K562 (cell line): ENCODE results near the gene KIF23. TPM values are rescaled to one million over a fixed set of nuclear protein-coding genes. Genes with fewer than 3 reads are reported as not detected.
A peak's percentile ranks its signal among the peaks of the same experiment; 100 is the strongest.

Source experiments
- CEBPB ChIP-seq: fragments of 450-650 bp; IDR thresholded peaks from 2 replicates; pipeline ENCODE4 v1.6.1; 2016; ENCODE audit warnings: missing genetic modification characterization, missing compliant biosample characterization
- E2F4 ChIP-seq: sonication (generic); formaldehyde crosslinking; IDR thresholded peaks from 2 replicates; pipeline ENCODE4 v1.8.0; 2022; ENCODE audit warnings: mild to moderate bottlenecking, low read depth, missing genetic modification reagents
- HNRNPUL1 ChIP-seq: fragments of 200-400 bp; formaldehyde crosslinking; IDR thresholded peaks from 2 replicates; pipeline ENCODE4 v1.6.1; 2017; ENCODE audit warnings: low read length
- MLLT1 ChIP-seq, 2 experiments: fragments of 450-650 bp; IDR thresholded peaks; 2 replicates each; pipeline ENCODE4 v1.6.1; 2016
- MTA3 ChIP-seq: fragments of 450-650 bp; formaldehyde crosslinking; IDR thresholded peaks from 2 replicates; pipeline ENCODE4 v1.6.1; 2017; ENCODE audit warnings: mild to moderate bottlenecking, borderline replicate concordance
- MXI1 ChIP-seq: IDR thresholded peaks from 2 replicates; pipeline ENCODE4 v1.6.1; 2011; ENCODE audit warnings: low read depth, mild to moderate bottlenecking, improper control_type of control experiment, low read length
- PTTG1 ChIP-seq: fragments of 450-650 bp; IDR thresholded peaks from 2 replicates; pipeline ENCODE4 v1.6.1; 2016; ENCODE audit warnings: low read depth, mild to moderate bottlenecking, missing genetic modification characterization, missing compliant biosample characterization
- SIRT6 ChIP-seq: IDR thresholded peaks from one replicate; pipeline ENCODE4 v1.6.1; 2012; ENCODE audit warnings: low read depth, mild to moderate bottlenecking, control low read depth, inconsistent platforms, low read length, moderate library complexity
- XRCC3 ChIP-seq: fragments of 450-650 bp; IDR thresholded peaks from 2 replicates; pipeline ENCODE4 v1.6.1; 2017; ENCODE audit warnings: mild to moderate bottlenecking, moderate library complexity
- ZBTB34 ChIP-seq: fragments of 250-450 bp; sonication (Bioruptor Pico); IDR thresholded peaks from 2 replicates; pipeline ENCODE4 v1.8.0; 2021; ENCODE audit warnings: mild to moderate bottlenecking, moderate library complexity
- ZFP1 ChIP-seq: fragments of 450-650 bp; formaldehyde crosslinking; IDR thresholded peaks from 2 replicates; pipeline ENCODE4 v1.4.0; 2020; ENCODE audit warnings: mild to moderate bottlenecking, mixed read lengths
- ZFP30 ChIP-seq: fragments of 250-450 bp; sonication (Bioruptor Pico); IDR thresholded peaks from 2 replicates; pipeline ENCODE4 v1.8.0; 2022; ENCODE audit warnings: moderate library complexity, mild to moderate bottlenecking, inconsistent platforms, borderline replicate concordance
- ZKSCAN1 ChIP-seq: fragments of 150-350 bp; IDR thresholded peaks from 2 replicates; pipeline ENCODE4 v1.6.1; 2016; ENCODE audit warnings: low read depth, low read length
- ZNF121 ChIP-seq: sonication (generic); formaldehyde crosslinking; conservative IDR thresholded peaks from 2 replicates; pipeline ENCODE4 v1.8.0; 2022; ENCODE audit warnings: missing genetic modification reagents
- ZNF134 ChIP-seq: fragments of 250-450 bp; sonication (Bioruptor Pico); conservative IDR thresholded peaks from 2 replicates; pipeline ENCODE4 v1.4.0; 2020
- ZNF140 ChIP-seq: fragments of 250-450 bp; sonication (Bioruptor Pico); IDR thresholded peaks from 2 replicates; pipeline ENCODE4 v1.8.0; 2021; ENCODE audit warnings: moderate library complexity, mild to moderate bottlenecking, inconsistent platforms
- polyA plus RNA-seq, 8 experiments: library from polyadenylated mRNA; depleted of rRNA in 4 of 8; stranded (reverse) in 5 of 8; unstranded in 3 of 8; fragments of >200 nt; fragmentation: Nextera tagmentation in 2 of 8; fragmentation: Illumina TruSeq in 1 of 8; extraction: Ambion mirVana in 2 of 8; extraction: Trizol in 1 of 8; gene quantifications; 2 replicates each; pipeline versions ENCODE4 v1.2.1 to v1.2.3, GENCODE V29; 2011 to 2014; ENCODE audit warnings: inconsistent platforms in 1 of 8, missing spikeins in 1 of 8
- total RNA-seq, 7 experiments: library from RNA; depleted of rRNA in 6 of 7; stranded (reverse); fragments of >200 nt in 6 of 7; fragmentation: Illumina TruSeq in 2 of 7; extraction: Trizol in 2 of 7; gene quantifications; 2 replicates each; pipeline versions ENCODE4 v1.2.1 to v1.2.3, GENCODE V29; 2011 to 2021; ENCODE audit warnings: low replicate concordance in 1 of 7
- TF ChIP-seq, protein P1 (sequence below): fragments of 450-650 bp; IDR thresholded peaks from 2 replicates; pipeline ENCODE4 v1.6.1; 2018; ENCODE audit warnings: mild to moderate bottlenecking, low read depth; ENCODE audit not compliant: partially characterized antibody
- TF ChIP-seq, protein P2 (sequence below), 3 experiments: fragments of 200-800 bp in 1 of 3; fragments of 250-450 bp in 1 of 3; fragments of 450-650 bp in 1 of 3; sonication (Bioruptor Pico) in 1 of 3; sonication (Bioruptor generic) in 1 of 3; formaldehyde crosslinking in 1 of 3; IDR thresholded peaks; 2 replicates each; pipeline versions ENCODE4 v1.6.1 to v1.8.0; 2016 to 2022; ENCODE audit warnings: mild to moderate bottlenecking in 2 of 3, missing genetic modification characterization in 2 of 3, missing compliant biosample characterization in 1 of 3, moderate library complexity in 1 of 3

The KIF23 gene
- total and polyA plus RNA-seq, 9 of the 15 experiments (the other 6 are each of a cell fraction or from before 2014, with no cell fraction given), result 29.4 to 58.2 (median 41.9) TPM

GRCh38 chr15:69413822-69414700 lies at the start of gene KIF23 (continued):
- TF ChIP-seq, protein P1, sequence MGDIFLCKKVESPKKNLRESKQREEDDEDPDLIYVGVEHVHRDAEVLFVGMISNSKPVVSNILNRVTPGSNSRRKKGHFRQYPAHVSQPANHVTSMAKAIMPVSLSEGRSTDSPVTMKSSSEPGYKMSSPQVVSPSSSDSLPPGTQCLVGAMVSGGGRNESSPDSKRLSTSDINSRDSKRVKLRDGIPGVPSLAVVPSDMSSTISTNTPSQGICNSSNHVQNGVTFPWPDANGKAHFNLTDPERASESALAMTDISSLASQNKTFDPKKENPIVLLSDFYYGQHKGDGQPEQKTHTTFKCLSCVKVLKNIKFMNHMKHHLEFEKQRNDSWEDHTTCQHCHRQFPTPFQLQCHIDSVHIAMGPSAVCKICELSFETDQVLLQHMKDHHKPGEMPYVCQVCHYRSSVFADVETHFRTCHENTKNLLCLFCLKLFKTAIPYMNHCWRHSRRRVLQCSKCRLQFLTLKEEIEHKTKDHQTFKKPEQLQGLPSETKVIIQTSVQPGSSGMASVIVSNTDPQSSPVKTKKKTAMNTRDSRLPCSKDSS, result no peak
- no peak for TF ChIP-seq HNRNPUL1
- TF ChIP-seq MTA3, result no peak
- TF ChIP-seq ZBTB34 (CRISPR knock-in tag), result no peak
- no peak for TF ChIP-seq MLLT1 (IDR thresholded peaks at IDR 0.05)
- TF ChIP-seq, protein P2, sequence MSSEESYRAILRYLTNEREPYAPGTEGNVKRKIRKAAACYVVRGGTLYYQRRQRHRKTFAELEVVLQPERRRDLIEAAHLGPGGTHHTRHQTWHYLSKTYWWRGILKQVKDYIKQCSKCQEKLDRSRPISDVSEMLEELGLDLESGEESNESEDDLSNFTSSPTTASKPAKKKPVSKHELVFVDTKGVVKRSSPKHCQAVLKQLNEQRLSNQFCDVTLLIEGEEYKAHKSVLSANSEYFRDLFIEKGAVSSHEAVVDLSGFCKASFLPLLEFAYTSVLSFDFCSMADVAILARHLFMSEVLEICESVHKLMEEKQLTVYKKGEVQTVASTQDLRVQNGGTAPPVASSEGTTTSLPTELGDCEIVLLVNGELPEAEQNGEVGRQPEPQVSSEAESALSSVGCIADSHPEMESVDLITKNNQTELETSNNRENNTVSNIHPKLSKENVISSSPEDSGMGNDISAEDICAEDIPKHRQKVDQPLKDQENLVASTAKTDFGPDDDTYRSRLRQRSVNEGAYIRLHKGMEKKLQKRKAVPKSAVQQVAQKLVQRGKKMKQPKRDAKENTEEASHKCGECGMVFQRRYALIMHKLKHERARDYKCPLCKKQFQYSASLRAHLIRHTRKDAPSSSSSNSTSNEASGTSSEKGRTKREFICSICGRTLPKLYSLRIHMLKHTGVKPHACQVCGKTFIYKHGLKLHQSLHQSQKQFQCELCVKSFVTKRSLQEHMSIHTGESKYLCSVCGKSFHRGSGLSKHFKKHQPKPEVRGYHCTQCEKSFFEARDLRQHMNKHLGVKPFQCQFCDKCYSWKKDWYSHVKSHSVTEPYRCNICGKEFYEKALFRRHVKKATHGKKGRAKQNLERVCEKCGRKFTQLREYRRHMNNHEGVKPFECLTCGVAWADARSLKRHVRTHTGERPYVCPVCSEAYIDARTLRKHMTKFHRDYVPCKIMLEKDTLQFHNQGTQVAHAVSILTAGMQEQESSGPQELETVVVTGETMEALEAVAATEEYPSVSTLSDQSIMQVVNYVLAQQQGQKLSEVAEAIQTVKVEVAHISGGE (CRISPR knock-in tag; IDR thresholded peaks at IDR 0.05), result peak in 1 of 3 experiments; percentile 39; a peak in 1 of 6 replicates
- no peak for TF ChIP-seq ZFP30 (CRISPR knock-in tag)
- no peak for TF ChIP-seq ZFP1
- TF ChIP-seq XRCC3, result no peak
- TF ChIP-seq E2F4 (CRISPR knock-in tag), result peak; percentile 99
- TF ChIP-seq ZKSCAN1, result no peak
- peak; percentile 98 for TF ChIP-seq MXI1
- no peak for TF ChIP-seq SIRT6
- TF ChIP-seq ZNF121, result no peak
- no peak for TF ChIP-seq ZNF140 (CRISPR knock-in tag)
- TF ChIP-seq ZNF134 (CRISPR knock-in tag), result no peak
- TF ChIP-seq PTTG1 (tag), result no peak
- no peak; the same call in 1 of the 2 replicates for TF ChIP-seq CEBPB (tag)
